A549 (cell line): ENCODE results near the gene ZNF335. TPM values are rescaled to one million over a fixed set of nuclear protein-coding genes. Genes with fewer than 3 reads are reported as not detected.

Experiments used
- ATAC-seq, 2 experiments: fragments of 200-7000 bp in 1 of 2; fragments of >200 bp in 1 of 2; cut with Nextera tagmentation in 1 of 2; cut with Tn5 transposase in 1 of 2; 3 replicates each; pipeline versions ENCODE4 v1.8.0 to v1.9.1; 2018 to 2020; ENCODE audit warnings: mild to moderate bottlenecking in 1 of 2, moderate library complexity in 1 of 2
- CTCF ChIA-PET: fragments of 300-600 bp; sonication (Branson Sonifier 250); formaldehyde crosslinking; extraction: SDS; loops from one replicate; lab custom pipeline; 2021; ENCODE audit warnings: antibody characterized with exemption, inconsistent platforms; lab: Yijun Ruan, JAX
- POLR2A ChIA-PET: fragments of 350-600 bp; formaldehyde crosslinking; extraction: SDS; loops from one replicate; lab custom pipeline; 2021; ENCODE audit warnings: antibody characterized with exemption, inconsistent platforms; lab: Yijun Ruan, JAX
- DNase-seq, 2 experiments: peaks; one replicate each; pipeline versions ENCODE4 v3.0.0 to v3.0.0-alpha.2; 2011 to 2016; ENCODE audit warnings: low read depth in 1 of 2, low spot score in 1 of 2
- FAIRE-seq: peaks from 2 replicates; lab custom pipeline; 2011; peaks lifted over from hg19 to GRCh38; lab: Jason Lieb, UNC
- H3K27ac ChIP-seq, 2 experiments: fragments of >200 bp; sonication (Bioruptor Twin); formaldehyde crosslinking; 3 replicates each; pipeline ENCODE4 v1.5.1; 2016 to 2017
- H3K4me1 ChIP-seq: fragments of >200 bp; sonication (Bioruptor Twin); formaldehyde crosslinking; 3 replicates; pipeline ENCODE4 v1.6.1; 2016
- H3K4me2 ChIP-seq: fragments of >200 bp; sonication (Bioruptor Twin); formaldehyde crosslinking; 3 replicates; pipeline ENCODE4 v1.6.1; 2016
- H3K4me3 ChIP-seq: fragments of >200 bp; sonication (Bioruptor Twin); formaldehyde crosslinking; 3 replicates; pipeline ENCODE4 v1.5.1; 2016
- H3K9me3 ChIP-seq: fragments of >200 bp; sonication (Bioruptor Twin); formaldehyde crosslinking; 3 replicates; pipeline ENCODE4 v1.6.1; 2016
- CEBPB ChIP-seq, 2 experiments: fragments of >200 bp in 1 of 2; sonication (Bioruptor Twin) in 1 of 2; formaldehyde crosslinking in 1 of 2; IDR thresholded peaks; 2 replicates each; pipeline ENCODE4 v1.6.1; 2012 to 2016
- CHD4 ChIP-seq: fragments of 200-600 bp; sonication (generic); IDR thresholded peaks from 2 replicates; pipeline ENCODE4 v1.6.1; 2016; ENCODE audit warnings: antibody characterized with exemption, mild to moderate bottlenecking, borderline replicate concordance
- EHF ChIP-seq: fragments of 250-450 bp; sonication (Bioruptor Pico); IDR thresholded peaks from 2 replicates; pipeline ENCODE4 v1.5.0; 2020; ENCODE audit warnings: mild to moderate bottlenecking
- EHMT2 ChIP-seq: fragments of 200-600 bp; sonication (generic); IDR thresholded peaks from 2 replicates; pipeline ENCODE4 v1.6.1; 2016; ENCODE audit warnings: antibody characterized with exemption, low read depth, mild to moderate bottlenecking, moderate library complexity
- EP300 ChIP-seq, 2 experiments: fragments of >200 bp; sonication (Bioruptor Twin); formaldehyde crosslinking; IDR thresholded peaks; 2 replicates in 1 of 2; 3 replicates in 1 of 2; pipeline ENCODE4 v1.6.1; 2016 to 2017
- HOXB5 ChIP-seq: fragments of 250-450 bp; sonication (Bioruptor Pico); IDR thresholded peaks from 2 replicates; pipeline ENCODE4 v1.5.0; 2020; ENCODE audit warnings: mild to moderate bottlenecking, moderate library complexity
- JUN ChIP-seq, 2 experiments: fragments of >200 bp; sonication (Bioruptor Twin); formaldehyde crosslinking; IDR thresholded peaks; 2 replicates in 1 of 2; 3 replicates in 1 of 2; pipeline ENCODE4 v1.6.1; 2016 to 2017
- KDM1A ChIP-seq: fragments of 200-600 bp; sonication (generic); IDR thresholded peaks from 2 replicates; pipeline ENCODE4 v1.6.1; 2016; ENCODE audit warnings: low read depth, mild to moderate bottlenecking
- MAZ ChIP-seq: fragments of 150-350 bp; IDR thresholded peaks from 2 replicates; pipeline ENCODE4 v1.6.1; 2014; ENCODE audit warnings: antibody characterized with exemption, low read depth, low read length, borderline replicate concordance
- MYC ChIP-seq: IDR thresholded peaks from 2 replicates; pipeline ENCODE4 v1.6.1; 2012; ENCODE audit warnings: mild to moderate bottlenecking, inconsistent platforms, low read length, improper control_type of control experiment, borderline replicate concordance
- NPAS2 ChIP-seq: fragments of 250-450 bp; sonication (Bioruptor Pico); IDR thresholded peaks from 2 replicates; pipeline ENCODE4 v1.8.0; 2022; ENCODE audit warnings: mild to moderate bottlenecking, moderate library complexity, borderline replicate concordance
- PHF8 ChIP-seq: fragments of 200-600 bp; sonication (generic); IDR thresholded peaks from 2 replicates; pipeline ENCODE4 v1.6.1; 2016; ENCODE audit warnings: low read depth, mild to moderate bottlenecking, antibody characterized with exemption, moderate library complexity, borderline replicate concordance
- POLR2A ChIP-seq: IDR thresholded peaks from 2 replicates; pipeline ENCODE4 v1.6.1; 2012; ENCODE audit warnings: mild to moderate bottlenecking, low read length
- POLR2AphosphoS2 ChIP-seq: conservative IDR thresholded peaks from 2 replicates; pipeline ENCODE4 v1.6.1; 2012; ENCODE audit warnings: low read length, improper control_type of control experiment, inconsistent platforms
- SMC3 ChIP-seq: fragments of >200 bp; sonication (Bioruptor Twin); formaldehyde crosslinking; IDR thresholded peaks from 3 replicates; pipeline ENCODE4 v1.6.1; 2018; ENCODE audit warnings: inconsistent platforms
- TFCP2L1 ChIP-seq: fragments of 250-450 bp; sonication (Bioruptor Pico); IDR thresholded peaks from 2 replicates; pipeline ENCODE4 v1.5.0; 2021; ENCODE audit warnings: mild to moderate bottlenecking
- ZSCAN20 ChIP-seq: fragments of 250-450 bp; sonication (Bioruptor Pico); IDR thresholded peaks from 2 replicates; pipeline ENCODE4 v1.8.0; 2022; ENCODE audit warnings: mild to moderate bottlenecking, moderate library complexity
- WGBS: methylation state at CpG from one replicate; pipeline ENCODE4 v1.1.6; 2017; ENCODE audit errors: missing lambda C conversion rate; 5-methylcytosine and 5-hydroxymethylcytosine counted together
- polyA plus RNA-seq, 4 experiments: library from polyadenylated mRNA; depleted of rRNA in 3 of 4; stranded (reverse); fragments of >200 nt; fragmentation: RNase III in 1 of 4; extraction: RNeasy Plus Mini Kit Qiagen cat#74134 plus additional on column Dnase treatment in 1 of 4; gene quantifications; 2 replicates in 3 of 4; 3 replicates in 1 of 4; pipeline ENCODE4 v1.2.3, GENCODE V29; 2011 to 2017
- TF ChIP-seq, protein P1 (sequence below): fragments of 150-350 bp; IDR thresholded peaks from 2 replicates; pipeline ENCODE4 v1.6.1; 2014; ENCODE audit warnings: low read depth, mild to moderate bottlenecking, low read length
- TF ChIP-seq, protein P2 (sequence below): fragments of 450-650 bp; IDR thresholded peaks from 2 replicates; pipeline ENCODE4 v1.6.1; 2014; ENCODE audit warnings: antibody characterized with exemption
- TF ChIP-seq, protein P3 (sequence below): fragments of 200-600 bp; sonication (generic); IDR thresholded peaks from 2 replicates; pipeline ENCODE4 v1.6.1; 2016; ENCODE audit warnings: antibody characterized with exemption, mild to moderate bottlenecking, moderate library complexity
- TF ChIP-seq, protein P4 (sequence below): IDR thresholded peaks from 2 replicates; pipeline ENCODE4 v1.6.1; 2012
- TF ChIP-seq, protein P5 (sequence below): IDR thresholded peaks from 2 replicates; pipeline ENCODE4 v1.6.1; 2012
- TF ChIP-seq, protein P6 (sequence below): fragments of >200 bp; sonication (Bioruptor Twin); formaldehyde crosslinking; IDR thresholded peaks from 3 replicates; pipeline ENCODE4 v1.6.1; 2016
- TF ChIP-seq, protein P7 (sequence below): fragments of 250-450 bp; sonication (Bioruptor Pico); IDR thresholded peaks from 2 replicates; pipeline ENCODE4 v1.5.0; 2020; ENCODE audit warnings: low read depth, mild to moderate bottlenecking, moderate library complexity

ZNF335 gene
- polyA plus RNA-seq, 2 of the 4 experiments (the other 2 are of a cell fraction), result 7.3 to 9.3 TPM

GRCh38 chr20:45934586-45935415 lies 37.2 kb downstream of the ZNF335 start, which contains the start of gene PCIF1:
Gene PCIF1 (plus strand): TSS chr20:45934683. CDS start chr20:45939000, 4,317 bp downstream.
- peak within 1 kb of the TSS; percentile 98 to 99 for H3K27ac ChIP-seq
- TF ChIP-seq, protein P1, sequence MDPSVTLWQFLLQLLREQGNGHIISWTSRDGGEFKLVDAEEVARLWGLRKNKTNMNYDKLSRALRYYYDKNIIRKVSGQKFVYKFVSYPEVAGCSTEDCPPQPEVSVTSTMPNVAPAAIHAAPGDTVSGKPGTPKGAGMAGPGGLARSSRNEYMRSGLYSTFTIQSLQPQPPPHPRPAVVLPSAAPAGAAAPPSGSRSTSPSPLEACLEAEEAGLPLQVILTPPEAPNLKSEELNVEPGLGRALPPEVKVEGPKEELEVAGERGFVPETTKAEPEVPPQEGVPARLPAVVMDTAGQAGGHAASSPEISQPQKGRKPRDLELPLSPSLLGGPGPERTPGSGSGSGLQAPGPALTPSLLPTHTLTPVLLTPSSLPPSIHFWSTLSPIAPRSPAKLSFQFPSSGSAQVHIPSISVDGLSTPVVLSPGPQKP, result no peak
- peak; percentile 35; the same call in 1 of the 2 replicates for TF ChIP-seq MAZ
- peak; percentile 27; the same call in 1 of the 2 replicates for TF ChIP-seq MYC
- TF ChIP-seq POLR2A, result peak; percentile 93
- peak; percentile 95; the same call in 1 of the 2 replicates for TF ChIP-seq TFCP2L1 (CRISPR knock-in tag)
- no peak; the same call in 2 of the 3 replicates for TF ChIP-seq SMC3
- no peak for TF ChIP-seq KDM1A
- TF ChIP-seq HOXB5, result no peak
- no peak for TF ChIP-seq ZSCAN20 (CRISPR knock-in tag)
- TF ChIP-seq EHMT2, result no peak
- 0 out of 2 replicates have a peak, but pooled peaks have one; percentile 33 for TF ChIP-seq POLR2AphosphoS2
- TF ChIP-seq, protein P2, sequence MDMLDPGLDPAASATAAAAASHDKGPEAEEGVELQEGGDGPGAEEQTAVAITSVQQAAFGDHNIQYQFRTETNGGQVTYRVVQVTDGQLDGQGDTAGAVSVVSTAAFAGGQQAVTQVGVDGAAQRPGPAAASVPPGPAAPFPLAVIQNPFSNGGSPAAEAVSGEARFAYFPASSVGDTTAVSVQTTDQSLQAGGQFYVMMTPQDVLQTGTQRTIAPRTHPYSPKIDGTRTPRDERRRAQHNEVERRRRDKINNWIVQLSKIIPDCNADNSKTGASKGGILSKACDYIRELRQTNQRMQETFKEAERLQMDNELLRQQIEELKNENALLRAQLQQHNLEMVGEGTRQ, result peak; percentile 91
- TF ChIP-seq, protein P3, sequence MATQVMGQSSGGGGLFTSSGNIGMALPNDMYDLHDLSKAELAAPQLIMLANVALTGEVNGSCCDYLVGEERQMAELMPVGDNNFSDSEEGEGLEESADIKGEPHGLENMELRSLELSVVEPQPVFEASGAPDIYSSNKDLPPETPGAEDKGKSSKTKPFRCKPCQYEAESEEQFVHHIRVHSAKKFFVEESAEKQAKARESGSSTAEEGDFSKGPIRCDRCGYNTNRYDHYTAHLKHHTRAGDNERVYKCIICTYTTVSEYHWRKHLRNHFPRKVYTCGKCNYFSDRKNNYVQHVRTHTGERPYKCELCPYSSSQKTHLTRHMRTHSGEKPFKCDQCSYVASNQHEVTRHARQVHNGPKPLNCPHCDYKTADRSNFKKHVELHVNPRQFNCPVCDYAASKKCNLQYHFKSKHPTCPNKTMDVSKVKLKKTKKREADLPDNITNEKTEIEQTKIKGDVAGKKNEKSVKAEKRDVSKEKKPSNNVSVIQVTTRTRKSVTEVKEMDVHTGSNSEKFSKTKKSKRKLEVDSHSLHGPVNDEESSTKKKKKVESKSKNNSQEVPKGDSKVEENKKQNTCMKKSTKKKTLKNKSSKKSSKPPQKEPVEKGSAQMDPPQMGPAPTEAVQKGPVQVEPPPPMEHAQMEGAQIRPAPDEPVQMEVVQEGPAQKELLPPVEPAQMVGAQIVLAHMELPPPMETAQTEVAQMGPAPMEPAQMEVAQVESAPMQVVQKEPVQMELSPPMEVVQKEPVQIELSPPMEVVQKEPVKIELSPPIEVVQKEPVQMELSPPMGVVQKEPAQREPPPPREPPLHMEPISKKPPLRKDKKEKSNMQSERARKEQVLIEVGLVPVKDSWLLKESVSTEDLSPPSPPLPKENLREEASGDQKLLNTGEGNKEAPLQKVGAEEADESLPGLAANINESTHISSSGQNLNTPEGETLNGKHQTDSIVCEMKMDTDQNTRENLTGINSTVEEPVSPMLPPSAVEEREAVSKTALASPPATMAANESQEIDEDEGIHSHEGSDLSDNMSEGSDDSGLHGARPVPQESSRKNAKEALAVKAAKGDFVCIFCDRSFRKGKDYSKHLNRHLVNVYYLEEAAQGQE, result peak; percentile 20; the same call in 1 of the 2 replicates
- TF ChIP-seq, protein P4, sequence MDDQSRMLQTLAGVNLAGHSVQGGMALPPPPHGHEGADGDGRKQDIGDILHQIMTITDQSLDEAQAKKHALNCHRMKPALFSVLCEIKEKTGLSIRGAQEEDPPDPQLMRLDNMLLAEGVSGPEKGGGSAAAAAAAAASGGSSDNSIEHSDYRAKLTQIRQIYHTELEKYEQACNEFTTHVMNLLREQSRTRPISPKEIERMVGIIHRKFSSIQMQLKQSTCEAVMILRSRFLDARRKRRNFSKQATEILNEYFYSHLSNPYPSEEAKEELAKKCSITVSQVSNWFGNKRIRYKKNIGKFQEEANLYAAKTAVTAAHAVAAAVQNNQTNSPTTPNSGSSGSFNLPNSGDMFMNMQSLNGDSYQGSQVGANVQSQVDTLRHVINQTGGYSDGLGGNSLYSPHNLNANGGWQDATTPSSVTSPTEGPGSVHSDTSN, result 0 out of 2 replicates have a peak, but pooled peaks have one; percentile 11
- 0 out of 5 replicates have a peak, but pooled peaks of 1 of the 2 experiments have one; percentile 7 for TF ChIP-seq EP300 (IDR thresholded peaks at IDR 0.05)
- TF ChIP-seq CHD4, result no peak
- TF ChIP-seq, protein P5, sequence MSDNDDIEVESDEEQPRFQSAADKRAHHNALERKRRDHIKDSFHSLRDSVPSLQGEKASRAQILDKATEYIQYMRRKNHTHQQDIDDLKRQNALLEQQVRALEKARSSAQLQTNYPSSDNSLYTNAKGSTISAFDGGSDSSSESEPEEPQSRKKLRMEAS, result peak; percentile 59; the same call in 1 of the 2 replicates
- TF ChIP-seq, protein P6, sequence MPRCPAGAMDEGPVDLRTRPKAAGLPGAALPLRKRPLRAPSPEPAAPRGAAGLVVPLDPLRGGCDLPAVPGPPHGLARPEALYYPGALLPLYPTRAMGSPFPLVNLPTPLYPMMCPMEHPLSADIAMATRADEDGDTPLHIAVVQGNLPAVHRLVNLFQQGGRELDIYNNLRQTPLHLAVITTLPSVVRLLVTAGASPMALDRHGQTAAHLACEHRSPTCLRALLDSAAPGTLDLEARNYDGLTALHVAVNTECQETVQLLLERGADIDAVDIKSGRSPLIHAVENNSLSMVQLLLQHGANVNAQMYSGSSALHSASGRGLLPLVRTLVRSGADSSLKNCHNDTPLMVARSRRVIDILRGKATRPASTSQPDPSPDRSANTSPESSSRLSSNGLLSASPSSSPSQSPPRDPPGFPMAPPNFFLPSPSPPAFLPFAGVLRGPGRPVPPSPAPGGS, result peak; percentile 89; the same call in 2 of the 3 replicates
- TF ChIP-seq NPAS2 (CRISPR knock-in tag), result no peak
- TF ChIP-seq, protein P7, sequence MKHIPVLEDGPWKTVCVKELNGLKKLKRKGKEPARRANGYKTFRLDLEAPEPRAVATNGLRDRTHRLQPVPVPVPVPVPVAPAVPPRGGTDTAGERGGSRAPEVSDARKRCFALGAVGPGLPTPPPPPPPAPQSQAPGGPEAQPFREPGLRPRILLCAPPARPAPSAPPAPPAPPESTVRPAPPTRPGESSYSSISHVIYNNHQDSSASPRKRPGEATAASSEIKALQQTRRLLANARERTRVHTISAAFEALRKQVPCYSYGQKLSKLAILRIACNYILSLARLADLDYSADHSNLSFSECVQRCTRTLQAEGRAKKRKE (CRISPR knock-in tag), result no peak
- peak; percentile 98 for TF ChIP-seq PHF8
- TF ChIP-seq CEBPB (IDR thresholded peaks at IDR 0.05), result no peak
- no peak for TF ChIP-seq EHF
- TF ChIP-seq JUN (IDR thresholded peaks at IDR 0.05), result peak; percentile 95 to 98
- no peak for FAIRE-seq
- DNase-seq, result peak; percentile 96 to 99
- POLR2A ChIA-PET, result interaction anchor here (0.6 to 3.2 kb wide), 23 partner anchors 10 to 515 kb away, joined by 3 to 31 read pairs (median 5); partner anchors contain the start of genes CTSA, NEURL2, SNX21 and ZNF335
- H3K4me3 ChIP-seq, result peak within 1 kb of the TSS; percentile 78
- peak within 1 kb of the TSS; percentile 89 for H3K4me2 ChIP-seq
- WGBS, result under 1% methylated on average over 25 of the region's 102 CpGs
- no peaks in the 10 kb centered on the region for H3K9me3 ChIP-seq
- H3K4me1 ChIP-seq, result peaks cover 16% of the 10 kb centered on the region
- CTCF ChIA-PET, result interaction anchor here (0.6 to 3.2 kb wide), 7 partner anchors 17 to 136 kb away, joined by 3 to 18 read pairs (median 6); no protein-coding TSS in a partner anchor
- peak; percentile 80 to 85 for ATAC-seq
